ENCODE measurements around the gene SMYD3. TPM values are rescaled to one million over a fixed set of nuclear protein-coding genes. Genes with fewer than 3 reads are reported as not detected.

The SMYD3 gene
- total RNA-seq, 1 experiment from 2014 or later = 35.1 TPM

DNA sequence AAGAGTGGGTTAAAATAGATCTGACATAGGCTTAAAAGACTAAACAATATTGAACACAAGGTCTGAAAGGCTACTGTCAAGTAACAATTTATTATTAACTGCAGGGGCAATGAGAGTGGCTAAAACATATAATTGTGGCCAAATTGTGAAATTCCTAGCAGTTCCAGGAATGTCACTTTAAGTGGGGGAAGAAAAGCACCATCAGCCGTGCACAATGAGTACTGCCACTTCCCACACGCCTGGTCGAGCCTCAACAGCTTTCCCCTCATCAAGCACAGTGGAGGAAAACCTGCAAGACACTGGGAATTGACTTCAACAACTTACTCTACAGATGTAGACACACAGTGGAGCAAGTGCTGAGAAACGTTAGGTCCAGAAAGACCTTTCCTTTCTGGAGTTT lies 42.6 kb upstream of the SMYD3 start:
- Mint-ChIP-seq H3K9me3 (ENCODE audit: low read depth, unreplicated experiment) (no peaks in the 10 kb centered on the region), H3K27me3 (ENCODE audit: unreplicated experiment) (no peaks in the 10 kb centered on the region)

DNA sequence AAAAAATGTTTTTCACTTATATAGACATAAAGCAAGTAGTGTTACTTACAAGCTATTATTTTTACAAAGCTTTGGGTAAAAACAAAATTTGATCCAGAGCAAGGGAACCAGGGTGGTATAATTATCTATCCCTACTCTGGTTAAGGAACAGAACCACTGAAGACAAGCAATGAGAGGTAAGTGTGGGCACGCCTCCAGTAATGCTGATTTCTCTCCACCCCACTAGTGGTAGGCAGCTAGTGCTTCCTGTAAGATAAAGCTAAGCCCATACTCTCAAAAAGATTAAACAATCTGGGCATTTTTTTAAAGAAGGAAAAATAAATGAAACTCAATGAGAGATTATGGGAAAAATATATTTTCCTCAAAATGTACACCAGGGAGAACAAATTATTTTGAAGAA lies 36.9 kb upstream of the SMYD3 start:
- Mint-ChIP-seq H3K4me1 (ENCODE audit: low read depth, unreplicated experiment) (no peaks in the 10 kb centered on the region), H3K27me3 (ENCODE audit: unreplicated experiment) (no peaks in the 10 kb centered on the region), H3K36me3 (ENCODE audit: insufficient read depth, unreplicated experiment) (peaks cover 46% of the 10 kb centered on the region), H3K4me3 (ENCODE audit: low read depth, unreplicated experiment) (no peak overlapping the region), H3K9me3 (ENCODE audit: low read depth, unreplicated experiment) (no peaks in the 10 kb centered on the region), H3K27ac (ENCODE audit: unreplicated experiment) (no peak overlapping the region)
- intact Hi-C loops (cut with micrococcal nuclease; ENCODE audit: unreplicated experiment) = no loop called here
- no TSS peak for BruUV-seq (replicated peaks)
- no peak for DNase-seq
- TF ChIP-seq, protein P1, sequence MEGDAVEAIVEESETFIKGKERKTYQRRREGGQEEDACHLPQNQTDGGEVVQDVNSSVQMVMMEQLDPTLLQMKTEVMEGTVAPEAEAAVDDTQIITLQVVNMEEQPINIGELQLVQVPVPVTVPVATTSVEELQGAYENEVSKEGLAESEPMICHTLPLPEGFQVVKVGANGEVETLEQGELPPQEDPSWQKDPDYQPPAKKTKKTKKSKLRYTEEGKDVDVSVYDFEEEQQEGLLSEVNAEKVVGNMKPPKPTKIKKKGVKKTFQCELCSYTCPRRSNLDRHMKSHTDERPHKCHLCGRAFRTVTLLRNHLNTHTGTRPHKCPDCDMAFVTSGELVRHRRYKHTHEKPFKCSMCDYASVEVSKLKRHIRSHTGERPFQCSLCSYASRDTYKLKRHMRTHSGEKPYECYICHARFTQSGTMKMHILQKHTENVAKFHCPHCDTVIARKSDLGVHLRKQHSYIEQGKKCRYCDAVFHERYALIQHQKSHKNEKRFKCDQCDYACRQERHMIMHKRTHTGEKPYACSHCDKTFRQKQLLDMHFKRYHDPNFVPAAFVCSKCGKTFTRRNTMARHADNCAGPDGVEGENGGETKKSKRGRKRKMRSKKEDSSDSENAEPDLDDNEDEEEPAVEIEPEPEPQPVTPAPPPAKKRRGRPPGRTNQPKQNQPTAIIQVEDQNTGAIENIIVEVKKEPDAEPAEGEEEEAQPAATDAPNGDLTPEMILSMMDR (IDR thresholded peaks at IDR 0.05; ENCODE audit: unreplicated experiment) = no peak
- CTCF ChIA-PET = no interaction called here

More for the DNA sequence above, 42.6 kb upstream of the SMYD3 start:
- Mint-ChIP-seq H3K36me3 (ENCODE audit: insufficient read depth, unreplicated experiment) (peaks cover 39% of the 10 kb centered on the region), H3K4me3 (ENCODE audit: low read depth, unreplicated experiment) (no peak overlapping the region), H3K27ac (ENCODE audit: unreplicated experiment) (no peak overlapping the region), H3K4me1 (ENCODE audit: low read depth, unreplicated experiment) (peaks cover 9% of the 10 kb centered on the region)
- no TSS peak for BruUV-seq (replicated peaks)
- no peak for DNase-seq
- intact Hi-C loops (cut with micrococcal nuclease; ENCODE audit: unreplicated experiment) = no loop called here
- TF ChIP-seq, protein P1 (IDR thresholded peaks at IDR 0.05; ENCODE audit: unreplicated experiment) = no peak
- CTCF ChIA-PET = no interaction called here

DNA sequence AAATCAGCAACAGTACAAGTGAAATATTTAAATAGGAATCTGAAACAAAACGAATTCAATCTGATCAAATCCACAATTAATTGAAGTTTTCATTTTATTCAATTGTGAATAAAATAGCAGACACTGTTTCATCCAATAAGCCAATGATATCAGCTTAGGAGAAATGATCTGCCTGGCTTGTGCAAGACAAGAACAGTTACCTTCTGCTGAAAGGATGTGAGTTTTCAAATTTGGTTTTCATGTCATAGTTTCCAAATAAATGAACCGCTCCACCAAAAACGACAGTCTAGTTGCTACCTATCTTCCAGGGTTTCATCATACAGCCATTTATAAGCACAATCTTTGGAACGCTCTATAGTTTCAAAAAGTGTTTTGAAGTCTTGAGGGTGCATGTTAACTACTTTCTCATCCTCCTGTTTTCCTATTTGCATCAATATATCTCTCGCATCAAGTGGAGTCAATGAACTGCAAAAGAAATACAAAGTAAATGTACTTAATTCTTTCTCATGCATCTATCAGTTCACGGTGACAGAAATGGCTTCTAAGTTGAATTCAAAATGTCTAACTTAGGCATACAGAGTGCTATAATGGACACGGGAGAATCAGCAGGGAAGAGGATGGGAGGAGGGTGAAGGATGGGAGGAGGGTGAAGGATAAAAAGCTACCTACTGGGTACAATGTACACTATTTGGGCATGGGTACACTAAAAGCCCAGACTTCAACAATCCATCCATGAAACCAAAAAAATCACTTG lies 33.8 kb upstream of the SMYD3 start:
- BruUV-seq (replicated peaks) = no TSS peak
- Mint-ChIP-seq H3K36me3 (ENCODE audit: insufficient read depth, unreplicated experiment) (peaks cover 31% of the 10 kb centered on the region), H3K9me3 (ENCODE audit: low read depth, unreplicated experiment) (no peaks in the 10 kb centered on the region), H3K4me3 (ENCODE audit: low read depth, unreplicated experiment) (no peak overlapping the region), H3K27me3 (ENCODE audit: unreplicated experiment) (no peaks in the 10 kb centered on the region), H3K27ac (ENCODE audit: unreplicated experiment) (no peak overlapping the region), H3K4me1 (ENCODE audit: low read depth, unreplicated experiment) (no peaks in the 10 kb centered on the region)
- TF ChIP-seq, protein P1 (IDR thresholded peaks at IDR 0.05; ENCODE audit: unreplicated experiment) = no peak
- intact Hi-C loops (cut with micrococcal nuclease; ENCODE audit: unreplicated experiment) = no loop called here
- CTCF ChIA-PET = no interaction called here
- DNase-seq = no peak

- DNase-seq = no peak
- Mint-ChIP-seq H3K4me1 (ENCODE audit: low read depth, unreplicated experiment) (no peaks in the 10 kb centered on the region), H3K27me3 (ENCODE audit: unreplicated experiment) (peaks cover 8% of the 10 kb centered on the region), H3K36me3 (ENCODE audit: insufficient read depth, unreplicated experiment) (peaks cover 7% of the 10 kb centered on the region), H3K9me3 (ENCODE audit: low read depth, unreplicated experiment) (no peaks in the 10 kb centered on the region), H3K27ac (ENCODE audit: unreplicated experiment) (no peak overlapping the region), H3K4me3 (ENCODE audit: low read depth, unreplicated experiment) (no peak overlapping the region)
- intact Hi-C loops (cut with micrococcal nuclease; ENCODE audit: unreplicated experiment) = no loop called here
- CTCF ChIA-PET = interaction anchor here (1.1 to 1.4 kb wide), 2 partner anchors 40 to 257 kb away, joined by 3 read pairs; no protein-coding TSS in a partner anchor
- TF ChIP-seq, protein P1 (IDR thresholded peaks at IDR 0.05; ENCODE audit: unreplicated experiment) = no peak
- no TSS peak for BruUV-seq (replicated peaks)
Observed at GRCh38 chr1:246537887-246538286, 30.8 kb upstream of the SMYD3 start.
